ENCODE measurements around the gene CPNE5.

DNA sequence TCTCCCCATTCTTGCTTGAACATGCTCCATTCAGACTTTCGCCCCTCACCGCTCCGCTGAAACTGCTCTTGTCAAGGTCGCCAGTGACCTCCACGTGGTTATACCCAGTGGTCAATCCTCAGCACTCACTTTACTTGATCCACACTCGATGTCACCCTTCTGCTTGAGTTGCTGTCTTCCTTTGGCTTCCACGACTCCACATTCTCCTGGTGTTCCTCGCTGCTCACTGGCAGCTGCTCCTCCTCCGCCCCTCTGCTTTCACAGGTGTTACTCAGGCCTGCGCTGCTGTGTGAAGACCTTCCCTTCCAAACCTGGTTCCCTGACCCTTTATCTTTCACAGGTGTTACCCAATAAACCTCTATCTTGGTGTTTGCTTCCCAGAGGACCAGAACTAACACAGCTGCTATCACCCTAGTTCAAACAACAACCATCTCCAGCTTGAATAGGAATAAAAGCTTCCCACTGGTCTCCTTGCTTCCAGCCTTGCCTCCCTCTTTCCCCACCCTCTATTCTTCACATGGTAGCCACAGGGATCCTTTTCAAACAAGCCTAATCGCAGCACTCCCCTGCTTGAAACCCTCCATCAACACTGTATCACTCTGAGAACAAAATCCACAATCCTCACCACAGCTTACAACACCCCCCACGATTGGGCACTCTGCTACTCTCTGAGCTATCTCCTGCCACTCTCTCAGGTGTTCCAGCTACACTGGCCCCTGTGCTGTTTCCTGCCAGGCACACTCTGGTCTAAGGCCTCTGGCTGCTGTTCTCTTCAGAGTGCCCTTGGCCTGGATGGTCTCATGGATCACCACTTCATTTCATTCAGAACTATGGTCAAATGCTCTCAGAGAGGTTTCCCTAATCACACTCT lies 24.7 kb upstream of the CPNE5 start:
- TF ChIP-seq POLR2A (IDR thresholded peaks at IDR 0.05), result no peak
- TF ChIP-seq, protein P1, sequence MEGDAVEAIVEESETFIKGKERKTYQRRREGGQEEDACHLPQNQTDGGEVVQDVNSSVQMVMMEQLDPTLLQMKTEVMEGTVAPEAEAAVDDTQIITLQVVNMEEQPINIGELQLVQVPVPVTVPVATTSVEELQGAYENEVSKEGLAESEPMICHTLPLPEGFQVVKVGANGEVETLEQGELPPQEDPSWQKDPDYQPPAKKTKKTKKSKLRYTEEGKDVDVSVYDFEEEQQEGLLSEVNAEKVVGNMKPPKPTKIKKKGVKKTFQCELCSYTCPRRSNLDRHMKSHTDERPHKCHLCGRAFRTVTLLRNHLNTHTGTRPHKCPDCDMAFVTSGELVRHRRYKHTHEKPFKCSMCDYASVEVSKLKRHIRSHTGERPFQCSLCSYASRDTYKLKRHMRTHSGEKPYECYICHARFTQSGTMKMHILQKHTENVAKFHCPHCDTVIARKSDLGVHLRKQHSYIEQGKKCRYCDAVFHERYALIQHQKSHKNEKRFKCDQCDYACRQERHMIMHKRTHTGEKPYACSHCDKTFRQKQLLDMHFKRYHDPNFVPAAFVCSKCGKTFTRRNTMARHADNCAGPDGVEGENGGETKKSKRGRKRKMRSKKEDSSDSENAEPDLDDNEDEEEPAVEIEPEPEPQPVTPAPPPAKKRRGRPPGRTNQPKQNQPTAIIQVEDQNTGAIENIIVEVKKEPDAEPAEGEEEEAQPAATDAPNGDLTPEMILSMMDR (IDR thresholded peaks at IDR 0.05), result no peak
